HG02970 (cell line): ENCODE data around the gene UNC5CL.

ENCODE experiments used
- ATAC-seq: cut with Tn5 transposase; IDR thresholded peaks from one replicate; pipeline ENCODE4 v1.9.1; 2021; ENCODE audit warnings: mild to moderate bottlenecking, moderate library complexity, moderate number of reproducible peaks; ENCODE audit not compliant: unreplicated experiment, low FRiP score

The UNC5CL gene, protein sequence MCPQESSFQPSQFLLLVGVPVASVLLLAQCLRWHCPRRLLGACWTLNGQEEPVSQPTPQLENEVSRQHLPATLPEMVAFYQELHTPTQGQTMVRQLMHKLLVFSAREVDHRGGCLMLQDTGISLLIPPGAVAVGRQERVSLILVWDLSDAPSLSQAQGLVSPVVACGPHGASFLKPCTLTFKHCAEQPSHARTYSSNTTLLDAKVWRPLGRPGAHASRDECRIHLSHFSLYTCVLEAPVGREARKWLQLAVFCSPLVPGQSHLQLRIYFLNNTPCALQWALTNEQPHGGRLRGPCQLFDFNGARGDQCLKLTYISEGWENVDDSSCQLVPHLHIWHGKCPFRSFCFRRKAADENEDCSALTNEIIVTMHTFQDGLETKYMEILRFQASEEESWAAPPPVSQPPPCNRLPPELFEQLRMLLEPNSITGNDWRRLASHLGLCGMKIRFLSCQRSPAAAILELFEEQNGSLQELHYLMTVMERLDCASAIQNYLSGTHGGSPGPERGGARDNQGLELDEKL

GRCh38 chr6:41039060-41039998 is at the start of gene UNC5CL:
Gene UNC5CL, minus strand, starts transcription at chr6:41039221. Its CDS starts 4,147 bp downstream, at chr6:41035074.
- ATAC-seq, result no peak

GRCh38 chr6:41088451-41088850 is 49.4 kb upstream of the UNC5CL start:
- no peak for ATAC-seq

DNA sequence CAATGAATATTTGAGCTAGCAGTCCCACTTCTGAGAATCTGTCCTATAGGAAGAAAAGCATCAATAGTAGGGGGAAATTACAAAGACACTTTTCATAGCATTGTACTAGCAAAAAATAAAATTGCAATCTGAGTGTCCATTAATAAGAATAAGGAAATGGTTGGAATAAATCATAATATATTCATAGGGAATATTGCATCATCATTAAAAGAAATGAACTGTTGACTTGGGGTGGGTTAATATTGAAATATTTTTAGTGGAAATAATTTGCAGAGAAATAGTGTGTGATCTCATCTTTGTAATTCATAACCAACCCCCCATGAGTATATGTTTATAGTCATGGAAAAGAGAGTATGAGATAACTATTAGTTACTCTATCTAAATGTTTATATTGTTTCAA is 46.2 kb upstream of the UNC5CL start:
- no peak for ATAC-seq

DNA sequence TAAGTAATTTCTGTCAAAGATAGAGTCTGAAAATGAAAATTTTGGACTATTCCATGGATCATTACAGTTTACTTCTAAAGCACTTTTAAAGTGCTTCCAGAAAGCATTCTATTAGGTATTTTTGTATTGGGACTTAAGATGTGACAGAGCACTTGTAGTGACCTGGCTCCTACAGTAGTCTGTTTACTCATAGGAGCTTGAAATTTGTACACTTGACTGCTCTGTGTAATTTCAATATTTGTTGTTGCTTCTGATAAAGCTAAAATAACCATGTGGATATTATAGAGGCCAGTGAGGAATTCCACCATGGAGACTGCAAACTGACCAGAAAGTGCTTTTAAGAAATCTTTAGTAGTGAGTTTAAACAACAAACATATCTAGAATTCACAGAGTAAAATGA is 44.1 kb upstream of the UNC5CL start:
- ATAC-seq, result no peak

DNA sequence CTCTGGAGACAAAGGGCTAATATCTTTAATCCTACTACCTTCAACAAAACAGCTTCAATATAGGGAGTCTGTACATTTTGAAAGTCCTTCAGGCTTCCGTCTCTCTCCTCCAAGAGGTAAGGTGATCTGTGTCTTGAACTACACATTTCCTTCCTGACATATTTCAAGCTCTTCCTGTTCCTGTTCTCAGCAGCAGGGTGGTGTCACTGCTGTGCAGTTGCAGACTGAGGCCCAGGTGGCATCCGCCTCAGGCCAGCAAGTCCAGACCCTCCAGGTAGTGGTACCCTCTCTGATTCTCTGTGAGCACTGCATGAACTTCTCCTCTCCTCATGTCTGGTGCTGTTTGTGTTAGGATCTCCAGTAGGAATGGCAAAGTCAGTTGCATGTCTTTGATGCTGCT is 41.6 kb upstream of the UNC5CL start:
- ATAC-seq, result no peak

DNA sequence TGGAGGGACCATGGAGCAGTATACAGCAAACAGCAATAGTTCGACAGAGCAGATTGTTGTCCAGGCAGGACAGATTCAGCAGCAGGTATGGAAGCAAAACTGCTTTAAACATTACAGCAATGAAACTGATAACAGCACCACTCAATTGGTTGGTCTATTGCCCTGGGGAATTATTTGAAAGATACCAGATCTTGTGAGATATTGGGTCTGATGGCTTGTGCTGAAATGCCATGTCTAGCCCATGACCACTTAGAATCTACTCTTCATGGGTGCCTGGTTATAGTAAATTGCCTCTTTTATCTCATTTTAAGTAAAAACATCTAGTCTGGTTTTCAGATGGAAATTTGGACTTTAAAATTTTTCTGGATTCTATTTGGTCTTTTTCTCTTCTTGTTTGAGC is 40.1 kb upstream of the UNC5CL start:
- no peak for ATAC-seq

GRCh38 chr6:41078101-41078500 is 39.1 kb upstream of the UNC5CL start:
- ATAC-seq, result no peak

DNA sequence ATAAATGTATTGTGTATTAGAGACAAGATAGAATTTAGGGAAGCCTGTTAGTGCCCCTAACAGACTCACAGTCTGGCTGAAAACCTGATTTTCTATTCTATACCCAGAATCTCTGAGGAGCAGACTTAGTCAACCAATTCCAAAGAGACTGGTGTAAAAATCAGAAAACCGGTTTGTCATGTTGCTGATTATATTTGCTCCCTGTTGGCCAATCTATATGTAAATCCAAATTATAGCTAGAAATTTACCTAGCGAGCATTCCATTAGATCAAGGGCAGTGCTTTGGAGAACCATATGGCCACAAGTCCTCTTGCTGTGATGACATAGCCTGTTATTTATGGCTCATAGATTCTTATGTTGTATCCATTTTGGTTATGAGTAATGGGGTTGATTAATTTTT is 38.5 kb upstream of the UNC5CL start:
- no peak for ATAC-seq

DNA sequence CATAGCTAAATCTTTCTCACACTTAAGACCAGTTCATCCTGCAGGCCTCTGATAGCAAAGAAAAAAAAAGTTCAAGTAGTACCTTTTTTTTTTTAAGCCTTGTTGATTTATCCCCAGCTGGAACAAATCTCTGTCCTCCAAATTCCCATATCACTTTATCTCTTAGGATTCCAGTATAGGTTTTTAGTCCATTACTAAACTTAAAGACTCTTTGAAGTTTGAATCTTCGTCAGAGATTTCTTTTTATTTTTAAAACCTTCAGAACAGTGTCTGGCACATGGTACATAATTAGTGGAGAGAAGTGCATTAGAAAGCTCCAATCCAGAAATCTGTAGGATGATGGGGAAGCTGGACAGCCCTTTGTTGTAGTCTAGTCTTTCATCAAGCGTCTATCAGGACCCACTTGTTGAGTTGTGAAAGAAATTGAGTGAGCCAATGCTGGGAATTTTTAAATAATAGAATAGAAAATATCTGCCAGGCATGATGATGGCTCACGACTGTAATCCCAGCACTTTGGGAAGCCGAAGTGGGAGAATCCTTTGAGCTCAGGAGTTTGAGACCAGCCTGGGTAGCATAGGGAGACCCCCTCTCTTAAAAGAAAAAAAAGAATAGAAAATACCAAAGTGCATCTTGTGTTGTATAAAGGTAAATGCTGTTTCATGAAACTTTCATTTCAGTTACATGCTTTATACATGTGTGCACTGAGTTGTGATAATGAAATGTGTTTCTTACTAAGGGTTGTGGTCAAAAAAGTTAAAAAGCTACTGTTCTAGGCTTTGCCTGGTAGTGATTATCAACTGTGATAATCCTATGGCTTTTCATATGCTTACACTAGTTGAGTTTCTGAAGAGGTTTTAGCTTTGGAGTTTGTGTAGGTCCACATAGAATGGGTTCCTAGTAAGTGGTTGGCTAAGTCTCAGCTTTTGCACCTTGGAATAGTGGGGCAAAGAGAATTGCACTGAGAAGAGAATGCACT is 36.9 kb upstream of the UNC5CL start:
- no peak for ATAC-seq

DNA sequence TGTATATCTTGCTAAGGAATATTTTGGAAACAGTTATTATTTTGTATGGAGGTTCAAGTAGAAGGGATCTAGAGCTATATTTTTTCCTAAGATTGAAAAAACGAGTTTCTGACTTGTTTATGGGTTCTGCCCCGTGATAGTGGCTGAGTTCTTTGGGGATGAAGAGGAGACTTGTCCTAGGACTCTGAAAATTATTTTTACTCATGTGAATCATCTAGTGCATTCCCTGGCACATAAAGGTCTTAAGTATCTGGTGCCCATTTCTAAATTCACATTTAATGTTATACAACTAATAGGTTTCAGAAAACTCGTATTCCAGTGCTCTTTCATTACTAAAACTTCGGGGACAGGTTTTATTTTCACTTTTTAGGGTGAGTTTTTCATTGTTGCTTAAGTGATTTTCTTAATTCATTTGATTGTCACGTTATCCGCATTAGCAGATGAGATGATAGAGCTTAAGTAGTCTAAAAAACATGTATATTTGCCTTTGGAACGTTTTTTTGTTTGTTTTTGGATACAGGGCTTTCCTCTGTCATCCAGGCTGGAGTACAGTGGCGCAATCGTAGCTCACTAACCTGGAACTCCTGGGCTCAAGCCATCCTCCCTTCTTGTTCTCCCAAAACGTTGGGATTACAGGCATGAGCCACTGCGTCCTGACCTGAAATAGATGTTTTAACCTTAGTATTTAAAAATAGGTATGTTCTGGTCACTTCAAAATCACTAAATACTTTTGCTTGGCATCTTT is 35.8 kb upstream of the UNC5CL start:
- ATAC-seq, result no peak

- ATAC-seq, result no peak
Measured at GRCh38 chr6:41073968-41074691, 35.1 kb upstream of the UNC5CL start.

DNA sequence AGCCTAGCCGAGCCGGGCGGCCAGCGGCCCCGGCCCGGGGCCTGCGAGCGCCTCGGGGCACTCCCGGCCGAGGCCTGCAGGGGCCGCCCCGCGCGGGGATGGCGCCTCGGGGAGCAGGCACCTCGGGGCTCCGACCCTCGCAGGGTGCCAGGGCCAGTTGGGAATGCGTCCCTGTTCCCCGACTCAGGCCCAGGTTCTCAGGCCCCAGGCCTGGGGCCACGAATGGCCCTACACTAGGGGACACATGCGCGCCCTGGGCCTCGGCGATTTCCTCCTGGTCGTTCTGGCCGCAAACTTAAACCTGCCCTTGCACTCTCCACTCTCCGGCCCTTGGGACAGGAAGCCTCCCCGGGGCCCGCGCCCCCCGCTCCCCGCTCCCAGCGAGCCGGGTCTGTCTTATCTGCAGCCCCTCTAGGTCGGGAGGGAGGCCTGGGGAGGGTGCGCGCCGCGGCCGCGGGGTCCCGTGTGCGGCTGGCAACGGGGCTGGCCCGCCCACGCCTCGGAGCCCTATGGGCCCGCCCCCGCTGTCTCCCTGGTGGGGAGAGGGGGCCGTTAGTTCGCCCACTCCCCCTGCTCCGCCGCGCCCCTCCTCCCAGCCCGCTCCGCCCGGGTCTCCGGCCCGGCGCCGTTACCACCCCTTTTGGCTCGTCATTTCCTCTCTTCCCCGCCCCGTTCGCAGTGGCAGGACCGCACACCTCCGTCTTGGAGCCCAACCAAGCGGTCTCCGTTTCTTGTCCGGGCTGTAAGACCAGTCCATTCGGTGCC is 34.4 kb upstream of the UNC5CL start:
- ATAC-seq, result peak; percentile 10

DNA sequence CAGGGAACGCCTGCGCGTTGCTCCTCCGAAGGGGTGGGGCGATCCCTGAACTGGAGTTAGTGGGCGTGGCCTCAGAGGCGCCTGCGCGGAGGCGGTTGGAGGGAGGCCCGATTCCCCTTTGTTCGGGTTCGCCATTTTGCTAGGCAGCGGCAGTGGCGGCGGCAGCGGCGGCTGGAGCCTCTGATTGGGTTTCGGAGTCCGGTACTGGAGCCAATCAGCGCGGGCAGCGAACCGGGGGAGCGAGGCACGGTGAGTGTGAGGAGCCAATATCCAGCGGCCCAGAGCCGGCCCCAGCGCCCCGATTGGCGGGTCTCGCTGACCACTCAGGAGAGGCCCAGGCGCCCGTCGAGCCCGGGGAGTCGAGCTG is 33.8 kb upstream of the UNC5CL start, which contains the start of gene NFYA:
Gene NFYA, plus strand, starts transcription at position 139 of the 367 bp plus-strand sequence. CDS start 6,116 bp downstream, outside the sequence.
- ATAC-seq, result peak; percentile 71

- peak; percentile 59 for ATAC-seq
Measured at GRCh38 chr6:41071923-41072835, 33.2 kb upstream of the UNC5CL start, which contains the start of gene OARD1. Gene OARD1, minus strand, starts transcription at chr6:41072356. Its CDS starts 722 bp downstream, at chr6:41071634.

- peak; percentile 7 for ATAC-seq
Measured at GRCh38 chr6:41071501-41071922, 32.5 kb upstream of the UNC5CL start.

DNA sequence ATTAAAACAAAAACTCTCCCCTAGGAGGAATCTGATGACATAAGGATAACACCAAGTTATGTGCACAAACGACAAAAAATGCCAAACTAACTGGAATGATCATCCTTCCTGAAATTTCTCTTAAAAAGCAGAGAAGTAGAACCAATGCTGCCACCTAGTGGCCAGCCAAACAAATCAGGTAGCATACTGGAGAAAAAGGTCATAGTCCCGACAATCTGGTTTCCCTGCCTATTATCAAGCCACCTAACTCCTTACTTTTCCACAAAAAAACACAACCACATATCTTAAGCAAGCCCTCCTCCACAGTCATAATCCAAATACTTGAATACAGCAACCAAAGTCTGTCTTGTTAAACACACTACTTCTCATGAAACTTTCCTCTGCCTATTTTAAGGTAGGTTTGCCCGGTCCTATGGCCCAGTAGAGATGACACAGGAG is 27.9 kb upstream of the UNC5CL start:
- ATAC-seq, result no peak
